Psoas muscle (tissue), 8 donors: Measurements from ENCODE around the gene TMEM140. TPM values are rescaled to one million over a fixed set of nuclear protein-coding genes. Genes with fewer than 3 reads are reported as not detected.
A peak's percentile ranks its signal among the peaks of the same experiment; 100 is the strongest.
"Not testable (repeated sequence)": the region's sequence is repeated elsewhere in the genome, so short reads cannot be mapped to it uniquely, and the experiment has no call there.

Experiments used
- ATAC-seq, 4 donors: fragments of 200-7000 bp; cut with Tn5 transposase; one replicate each; pipeline ENCODE4 v1.9.1; 2020; ENCODE audit warnings: moderate library complexity in 3 of 4, mild to moderate bottlenecking in 2 of 4
- DNase-seq, 2 donors: peaks; one replicate each; pipeline ENCODE4 v3.0.0-alpha.2; 2020
- H3K27ac ChIP-seq: fragments of 200-600 bp; one replicate; pipeline ENCODE4 v1.8.0; 2022
- H3K27me3 ChIP-seq, 3 donors: fragments of 200-600 bp in 1 of 3; one replicate each; pipeline versions ENCODE4 v1.6.1 to v1.8.0; 2013 to 2022; ENCODE audit warnings: low read length in 2 of 3, mild to moderate bottlenecking in 2 of 3, moderate library complexity in 1 of 3; ENCODE audit not compliant: insufficient read depth in 3 of 3
- H3K36me3 ChIP-seq, 2 donors: fragments of 200-600 bp in 1 of 2; one replicate each; pipeline versions ENCODE4 v1.6.1 to v1.8.0; 2013 to 2022; ENCODE audit warnings: low read depth in 1 of 2, mild to moderate bottlenecking in 1 of 2, moderate library complexity in 1 of 2; ENCODE audit not compliant: insufficient read depth in 1 of 2
- H3K4me1 ChIP-seq: fragments of 200-600 bp; one replicate; pipeline ENCODE4 v1.8.0; 2022
- H3K4me3 ChIP-seq: fragments of 200-600 bp; one replicate; pipeline ENCODE4 v1.8.0; 2022; ENCODE audit warnings: mild to moderate bottlenecking
- H3K9me3 ChIP-seq: fragments of 200-600 bp; one replicate; pipeline ENCODE4 v1.8.0; 2022
- CTCF ChIP-seq: fragments of 200-600 bp; IDR thresholded peaks from one replicate; pipeline ENCODE4 v1.8.0; 2022; ENCODE audit warnings: antibody characterized with exemption
- WGBS, 3 donors: extraction: QIAGEN DNeasy Blood & Tissue Kit; methylation state at CpG; one replicate each; pipeline versions ENCODE4 v1.1.6 to v1.1.7; 2013; 5-methylcytosine and 5-hydroxymethylcytosine counted together
- intact Hi-C, 2 donors: fragments of 100-400 bp; cut with DNase I; formaldehyde crosslinking; loops; one replicate each; pipeline versions ENCODE4 v1.11.0 to v1.14.2; 2022
- polyA plus RNA-seq, 3 donors: library from polyadenylated mRNA; stranded (reverse); fragments of 200-250 nt; gene quantifications; one replicate each; pipeline ENCODE4 v1.2.3, GENCODE V29; 2013
- total RNA-seq, 4 donors: library from RNA; stranded (reverse); fragmentation: NEBNext Ultra II Directional in 2 of 4; extraction: Animal tissue kit (Norgen Biotek cat#: 25700) in 2 of 4; gene quantifications; one replicate each; pipeline versions ENCODE4 v1.2.1 to v1.2.4, GENCODE V29; 2021 to 2023
- donor health status: healthy with polysubstance abuse.
- donor health status: DM: no; HTN: no; CAD: no; lungs with moderate emphysema.
- donor health status: Bipolar disorder and iron deficiency.
- donor health status: healthy.
- donor health status: DM: yes; HTN: yes; CAD: no.
- donor health status: DM: no; HTN: no; CAD: no.
- donor health status: DM: no; HTN: no; CAD: no.
- donor health status: DM: yes; HTN: yes; CAD: no.

TMEM140 gene
- total and polyA plus RNA-seq, 7 donors, result 25.4 to 106 (median 67.0) TPM

GRCh38 chr7:135169964-135170273 lies 22.0 kb downstream of the TMEM140 start:
- 1 to 2% (median 2%) methylated on average over 17 of the region's 17 CpGs for WGBS, 3 donors
- DNase-seq (no peak), ATAC-seq (no peak)
- no peaks in the 10 kb centered on the region for H3K9me3 ChIP-seq
- TF ChIP-seq CTCF, result no peak
- peaks cover 40% of the 10 kb centered on the region for H3K4me1 ChIP-seq
- intact Hi-C loops, result loop anchor here (2.0 to 10.0 kb wide), 6 partner anchors 21 to 635 kb away; partner anchors contain the start of genes AGBL3 (in 2 of the 2), AKR1B15 (in 1 of the 2) and TMEM140 (in 1 of the 2)
- H3K27me3 ChIP-seq, result no peaks in the 10 kb centered on the region
- peaks cover 0 to 39% of the 10 kb centered on the region in 2 donors for H3K36me3 ChIP-seq
- peak overlapping the region; percentile 100 for H3K27ac ChIP-seq
- H3K4me3 ChIP-seq, result peak overlapping the region; percentile 97

GRCh38 chr7:135170274-135170997 lies 22.6 kb downstream of the TMEM140 start, which contains the start of gene CYREN:
Gene CYREN (minus strand): TSS chr7:135170707. CDS start chr7:135168922, 1,785 bp downstream.
- peaks cover 35% of the 10 kb centered on the region for H3K4me1 ChIP-seq
- H3K27me3 ChIP-seq, result no peaks in the 10 kb centered on the region
- ATAC-seq (peak; percentile 82 to 91 (median 84)), DNase-seq (peak; percentile 96 to 98)
- H3K9me3 ChIP-seq, result no peaks in the 10 kb centered on the region
- H3K36me3 ChIP-seq, result peaks cover 0 to 40% of the 10 kb centered on the region in 2 donors
- 0 to 1% (median 1%) methylated on average over 55 to 77 of the region's 77 CpGs for WGBS, 3 donors
- H3K4me3 ChIP-seq, result peak within 1 kb of the TSS; percentile 97
- TF ChIP-seq CTCF, result peak; percentile 52
- H3K27ac ChIP-seq, result peak within 1 kb of the TSS; percentile 100
- intact Hi-C loops, result loop anchor here in 1 of 2 donors (10.0 kb wide), 1 partner anchor 496 kb away; no protein-coding TSS in a partner anchor

GRCh38 chr7:135170998-135171481 lies 23.2 kb downstream of the TMEM140 start:
- ATAC-seq, H3K9me3 ChIP-seq, DNase-seq, H3K27me3 ChIP-seq: not testable (repeated sequence)
- peaks cover 0 to 40% of the 10 kb centered on the region in 2 donors for H3K36me3 ChIP-seq
- 13 to 16% (median 15%) methylated on average over 12 of the region's 12 CpGs for WGBS, 3 donors
- H3K27ac ChIP-seq, result peak overlapping the region; percentile 100
- intact Hi-C loops, result loop anchor here in 1 of 2 donors (10.0 kb wide), 1 partner anchor 496 kb away; no protein-coding TSS in a partner anchor
- H3K4me3 ChIP-seq, result peak overlapping the region; percentile 97
- H3K4me1 ChIP-seq, result peaks cover 29% of the 10 kb centered on the region

GRCh38 chr7:135171581-135172291 lies 23.9 kb downstream of the TMEM140 start:
- not testable (repeated sequence) for H3K9me3 ChIP-seq, H3K27me3 ChIP-seq
- peak; percentile 49 to 68 (median 59) for ATAC-seq
- peak; percentile 81 to 93 for DNase-seq
- intact Hi-C loops, result loop anchor here in 1 of 2 donors (10.0 kb wide), 1 partner anchor 497 kb away; no protein-coding TSS in a partner anchor
- Histone ChIP-seq H3K4me3 (peak overlapping the region; percentile 97), H3K27ac (peak overlapping the region; percentile 100), H3K36me3 (peaks cover 0 to 40% of the 10 kb centered on the region in 2 donors), H3K4me1 (peaks cover 22% of the 10 kb centered on the region)
- WGBS, 3 donors, result 21 to 32% (median 22%) methylated on average over 19 of the region's 19 CpGs

GRCh38 chr7:135173916-135174315 lies 26.0 kb downstream of the TMEM140 start:
- 73 to 81% (median 74%) methylated on average over 4 of the region's 4 CpGs for WGBS, 3 donors
- intact Hi-C loops, result loop anchor here in 1 of 2 donors (10.0 kb wide), 1 partner anchor 499 kb away; no protein-coding TSS in a partner anchor
- not testable (repeated sequence) for H3K27ac ChIP-seq, ATAC-seq, H3K9me3 ChIP-seq, H3K27me3 ChIP-seq, DNase-seq, H3K4me3 ChIP-seq, H3K4me1 ChIP-seq
- peaks cover 0 to 44% of the 10 kb centered on the region in 2 donors for H3K36me3 ChIP-seq
